ENCODE data around the gene DHX38.

Gene DHX38

GRCh38 chr16:72093448-72094265, at the start of gene DHX38, which contains the start of gene TXNL4B:
Gene DHX38 (plus strand): TSS chr16:72093847. CDS start chr16:72096158, 2,311 bp downstream.
Gene TXNL4B (minus strand): TSS chr16:72093620. CDS start chr16:72090749, 2,871 bp downstream.
- Histone ChIP-seq H3K27me3 (replicated peaks; ENCODE audit: control insufficient read depth, insufficient read depth, low read length) (no peaks in the 10 kb centered on the region), H3K4me3 (replicated peaks; ENCODE audit: low read depth, low read length) (peak within 1 kb of the TSS; percentile 93), H3K36me3 (ENCODE audit: control insufficient read depth, insufficient read depth, low read length) (peaks cover 13% of the 10 kb centered on the region)
- no peak for TF ChIP-seq CTCF (IDR thresholded peaks at IDR 0.05; ENCODE audit: insufficient read depth, low read length, poor library complexity, severe bottlenecking)
- DNase-seq (ENCODE audit: extremely low read depth, insufficient read length): peak; percentile 89

GRCh38 chr16:72044296-72044695, 49.4 kb upstream of the DHX38 start:
- H3K4me3 ChIP-seq (replicated peaks; ENCODE audit: low read depth, low read length): no peak overlapping the region
- no peak for DNase-seq (ENCODE audit: extremely low read depth, insufficient read length)
- no peaks in the 10 kb centered on the region for H3K36me3 ChIP-seq (ENCODE audit: control insufficient read depth, insufficient read depth, low read length)
- TF ChIP-seq CTCF (IDR thresholded peaks at IDR 0.05; ENCODE audit: insufficient read depth, low read length, poor library complexity, severe bottlenecking): no peak
- H3K27me3 ChIP-seq (replicated peaks; ENCODE audit: control insufficient read depth, insufficient read depth, low read length): no peaks in the 10 kb centered on the region

GRCh38 chr16:72044825-72045359, 48.8 kb upstream of the DHX38 start:
- Histone ChIP-seq H3K36me3 (ENCODE audit: control insufficient read depth, insufficient read depth, low read length) (no peaks in the 10 kb centered on the region), H3K27me3 (replicated peaks; ENCODE audit: control insufficient read depth, insufficient read depth, low read length) (no peaks in the 10 kb centered on the region), H3K4me3 (replicated peaks; ENCODE audit: low read depth, low read length) (no peak overlapping the region)
- DNase-seq (ENCODE audit: extremely low read depth, insufficient read length): no peak
- no peak for TF ChIP-seq CTCF (IDR thresholded peaks at IDR 0.05; ENCODE audit: insufficient read depth, low read length, poor library complexity, severe bottlenecking)

- no peak for TF ChIP-seq CTCF (IDR thresholded peaks at IDR 0.05; ENCODE audit: insufficient read depth, low read length, poor library complexity, severe bottlenecking)
- Histone ChIP-seq H3K27me3 (replicated peaks; ENCODE audit: control insufficient read depth, insufficient read depth, low read length) (no peaks in the 10 kb centered on the region), H3K36me3 (ENCODE audit: control insufficient read depth, insufficient read depth, low read length) (no peaks in the 10 kb centered on the region), H3K4me3 (replicated peaks; ENCODE audit: low read depth, low read length) (no peak overlapping the region)
- no peak for DNase-seq (ENCODE audit: extremely low read depth, insufficient read length)
Measured at GRCh38 chr16:72049110-72049509, 44.5 kb upstream of the DHX38 start.

- Histone ChIP-seq H3K27me3 (replicated peaks; ENCODE audit: control insufficient read depth, insufficient read depth, low read length) (no peaks in the 10 kb centered on the region), H3K36me3 (ENCODE audit: control insufficient read depth, insufficient read depth, low read length) (no peaks in the 10 kb centered on the region), H3K4me3 (replicated peaks; ENCODE audit: low read depth, low read length) (no peak overlapping the region)
- no peak for DNase-seq (ENCODE audit: extremely low read depth, insufficient read length)
- no peak for TF ChIP-seq CTCF (IDR thresholded peaks at IDR 0.05; ENCODE audit: insufficient read depth, low read length, poor library complexity, severe bottlenecking)
Measured at GRCh38 chr16:72050769-72051464, 42.7 kb upstream of the DHX38 start.

Data from GM06990 (cell line).